GM13976 (cell line): Measurements from ENCODE around the gene CNPY1.

ENCODE experiments used
- DNase-seq: peaks from one replicate; pipeline ENCODE4 v3.0.0; 2012; ENCODE audit warnings: low spot score
- CTCF ChIP-seq: IDR thresholded peaks from 2 replicates; pipeline ENCODE4 v1.5.1; 2012; ENCODE audit warnings: borderline replicate concordance, mild to moderate bottlenecking; ENCODE audit not compliant: insufficient read depth; ENCODE audit errors: extremely low read depth, missing control alignments, control extremely low read depth
- in situ Hi-C: fragments of 300-500 bp; cut with MboI; formaldehyde crosslinking; loops from one replicate; pipeline ENCODE4 v1.12.0; 2022; ENCODE audit warnings: low sequenced_read_pairs, mixed read lengths, inconsistent platforms; ENCODE audit not compliant: unreplicated experiment

The CNPY1 gene

GRCh38 chr7:155489862-155490696 is 56.3 kb downstream of the CNPY1 start:
- DNase-seq, result no peak
- no peak for TF ChIP-seq CTCF
- in situ Hi-C loops, result no loop called here

- in situ Hi-C loops, result no loop called here
These were observed 57.1 kb downstream of the CNPY1 start for GRCh38 chr7:155489158-155489840.

GRCh38 chr7:155488483-155489127 is 57.8 kb downstream of the CNPY1 start:
- no peak for DNase-seq
- in situ Hi-C loops, result no loop called here
- no peak for TF ChIP-seq CTCF

More at GRCh38 chr7:155489158-155489840, 57.1 kb downstream of the CNPY1 start:
- no peak for TF ChIP-seq CTCF
- DNase-seq, result no peak

- TF ChIP-seq CTCF, result no peak
- in situ Hi-C loops, result no loop called here
- DNase-seq, result no peak
These were observed 58.6 kb downstream of the CNPY1 start for GRCh38 chr7:155487509-155488482.

- DNase-seq, result no peak
- in situ Hi-C loops, result no loop called here
- TF ChIP-seq CTCF, result no peak
These were observed 59.4 kb downstream of the CNPY1 start for GRCh38 chr7:155486783-155487508.
